SKM-1 (cell line): ENCODE measurements around the gene NDUFA8.
A peak's percentile ranks its signal among the peaks of the same experiment; 100 is the strongest.

Experiments used
- DNase-seq: peaks from one replicate; lab custom pipeline; 2025; ENCODE audit not compliant: unreplicated experiment; lab: John Stamatoyannopoulos, UW

NDUFA8 gene

GRCh38 chr9:122102156-122102555 is 57.4 kb downstream of the NDUFA8 start:
- no peak for DNase-seq

GRCh38 chr9:122100756-122101155 is 58.8 kb downstream of the NDUFA8 start:
- no peak for DNase-seq

GRCh38 chr9:122099271-122099869 is 60.2 kb downstream of the NDUFA8 start:
- DNase-seq: peak; percentile 74

- no peak for DNase-seq
Observed at GRCh38 chr9:122097679-122098315, 61.8 kb downstream of the NDUFA8 start.

GRCh38 chr9:122096620-122097415 is 62.8 kb downstream of the NDUFA8 start:
- DNase-seq: no peak

GRCh38 chr9:122095010-122095767 is 64.4 kb downstream of the NDUFA8 start:
- DNase-seq: peak; percentile 33
